PC-9 (cell line): Measurements from ENCODE around the gene SSTR3. TPM values are rescaled to one million over a fixed set of nuclear protein-coding genes. Genes with fewer than 3 reads are reported as not detected.

Experiments used
- BruUV-seq: library from RNA; stranded (reverse); fragments of 400-500 nt; replicated peaks from 2 replicates; lab custom pipeline; 2021; lab: Mats Ljungman, UMichigan
- CTCF ChIA-PET: fragments of 300-600 bp; sonication (Branson Sonifier 250); formaldehyde crosslinking; loops from one replicate; lab custom pipeline; 2022; ENCODE audit warnings: antibody characterized with exemption; lab: Charles Lee
- POLR2A ChIA-PET: fragments of 300-600 bp; sonication (Branson Sonifier 250); formaldehyde crosslinking; loops from one replicate; lab custom pipeline; 2022; ENCODE audit warnings: antibody characterized with exemption; ENCODE audit not compliant: unreplicated experiment; lab: Charles Lee
- DNase-seq, 2 experiments: peaks; one replicate each; pipeline versions ENCODE4 v3.0.0 to v3.0.0-alpha.2; 2015 to 2022; ENCODE audit warnings: mixed read lengths in 1 of 2
- H2AFZ ChIP-seq: fragments of 200-600 bp; sonication (generic); 2 replicates; pipeline ENCODE4 v1.8.1; 2017; ENCODE audit warnings: antibody characterized with exemption
- H3F3A ChIP-seq: fragments of 200-600 bp; sonication (generic); 2 replicates; pipeline ENCODE4 v1.8.1; 2017; ENCODE audit warnings: antibody characterized with exemption, mild to moderate bottlenecking, low read depth; ENCODE audit not compliant: insufficient read depth
- H3K27ac ChIP-seq: fragments of 200-600 bp; sonication (generic); 2 replicates; pipeline ENCODE4 v1.6.1; 2016; ENCODE audit warnings: mixed run types
- H3K27me3 ChIP-seq: fragments of 200-600 bp; sonication (generic); 2 replicates; pipeline ENCODE4 v1.6.1; 2016; ENCODE audit warnings: low read depth, mixed run types; ENCODE audit not compliant: insufficient read depth
- H3K36me3 ChIP-seq: fragments of 200-600 bp; sonication (generic); 2 replicates; pipeline ENCODE4 v1.6.1; 2016; ENCODE audit warnings: low read depth, mixed run types
- H3K4me1 ChIP-seq: fragments of 200-600 bp; sonication (generic); replicated peaks from 2 replicates; pipeline ENCODE4 v1.6.1; 2016; ENCODE audit warnings: mixed run types; ENCODE audit not compliant: insufficient read depth
- H3K4me2 ChIP-seq: fragments of 200-600 bp; sonication (generic); 2 replicates; pipeline ENCODE4 v1.6.1; 2017; ENCODE audit warnings: mixed run types
- H3K4me3 ChIP-seq: fragments of 200-600 bp; sonication (generic); 2 replicates; pipeline ENCODE4 v1.6.1; 2016; ENCODE audit warnings: mixed run types
- H3K79me2 ChIP-seq: fragments of 200-600 bp; sonication (generic); 2 replicates; pipeline ENCODE4 v1.6.1; 2017; ENCODE audit warnings: low read depth, mixed run types
- H3K9me2 ChIP-seq: fragments of 200-600 bp; sonication (generic); 2 replicates; pipeline ENCODE4 v1.8.1; 2017; ENCODE audit warnings: mild to moderate bottlenecking; ENCODE audit not compliant: insufficient read depth
- H3K9me3 ChIP-seq: fragments of 200-600 bp; sonication (generic); 2 replicates; pipeline ENCODE4 v1.8.1; 2016; ENCODE audit warnings: low read depth; ENCODE audit not compliant: insufficient read depth
- H4K20me1 ChIP-seq: fragments of 200-600 bp; sonication (generic); 2 replicates; pipeline ENCODE4 v1.8.1; 2017; ENCODE audit not compliant: insufficient read depth
- EZH2 ChIP-seq: fragments of 200-600 bp; sonication (generic); IDR thresholded peaks from 2 replicates; pipeline ENCODE4 v1.8.0; 2017; ENCODE audit warnings: antibody characterized with exemption, low read depth
- intact Hi-C: fragments of 100-400 bp; cut with micrococcal nuclease; formaldehyde crosslinking; loops from one replicate; pipeline ENCODE4 v1.10.0; 2022; ENCODE audit not compliant: unreplicated experiment
- total RNA-seq: library from RNA; stranded (reverse); gene quantifications from 2 replicates; pipeline ENCODE4 v1.2.3, GENCODE V29; 2021
- TF ChIP-seq, protein P1 (sequence below): fragments of 200-600 bp; sonication (generic); conservative IDR thresholded peaks from 2 replicates; pipeline ENCODE4 v1.6.1; 2017; ENCODE audit warnings: mixed run types, antibody characterized with exemption, mild to moderate bottlenecking, moderate library complexity

The SSTR3 gene
- total RNA-seq, 1 experiment from 2014 or later, result not detected

DNA sequence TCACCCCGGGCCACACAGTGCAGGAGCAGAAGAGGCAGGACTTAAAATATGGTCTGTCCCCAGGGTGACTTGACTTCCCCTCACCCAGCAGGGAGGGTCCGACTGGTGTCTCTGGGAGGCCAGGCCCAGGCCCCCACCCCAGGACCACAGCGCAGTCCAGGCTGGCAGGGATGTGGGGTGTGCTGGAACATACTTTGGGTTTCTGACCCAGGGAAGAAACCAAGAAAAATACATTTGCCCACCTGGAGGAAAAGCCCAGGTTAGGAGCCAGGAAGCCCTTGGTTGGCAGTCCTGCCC, 29.4 kb downstream of the SSTR3 start:
- H3F3A ChIP-seq, result peaks cover 41% of the 10 kb centered on the region
- no peaks in the 10 kb centered on the region for H4K20me1 ChIP-seq
- H3K27ac ChIP-seq, result no peak overlapping the region
- TF ChIP-seq, protein P1, sequence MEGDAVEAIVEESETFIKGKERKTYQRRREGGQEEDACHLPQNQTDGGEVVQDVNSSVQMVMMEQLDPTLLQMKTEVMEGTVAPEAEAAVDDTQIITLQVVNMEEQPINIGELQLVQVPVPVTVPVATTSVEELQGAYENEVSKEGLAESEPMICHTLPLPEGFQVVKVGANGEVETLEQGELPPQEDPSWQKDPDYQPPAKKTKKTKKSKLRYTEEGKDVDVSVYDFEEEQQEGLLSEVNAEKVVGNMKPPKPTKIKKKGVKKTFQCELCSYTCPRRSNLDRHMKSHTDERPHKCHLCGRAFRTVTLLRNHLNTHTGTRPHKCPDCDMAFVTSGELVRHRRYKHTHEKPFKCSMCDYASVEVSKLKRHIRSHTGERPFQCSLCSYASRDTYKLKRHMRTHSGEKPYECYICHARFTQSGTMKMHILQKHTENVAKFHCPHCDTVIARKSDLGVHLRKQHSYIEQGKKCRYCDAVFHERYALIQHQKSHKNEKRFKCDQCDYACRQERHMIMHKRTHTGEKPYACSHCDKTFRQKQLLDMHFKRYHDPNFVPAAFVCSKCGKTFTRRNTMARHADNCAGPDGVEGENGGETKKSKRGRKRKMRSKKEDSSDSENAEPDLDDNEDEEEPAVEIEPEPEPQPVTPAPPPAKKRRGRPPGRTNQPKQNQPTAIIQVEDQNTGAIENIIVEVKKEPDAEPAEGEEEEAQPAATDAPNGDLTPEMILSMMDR, result no peak
- no peak for TF ChIP-seq EZH2
- BruUV-seq, result no TSS peak
- CTCF ChIA-PET, result interaction anchor here (0.9 kb wide), 1 partner anchor 17 kb away, joined by 3 read pairs; no protein-coding TSS in a partner anchor
- no peak overlapping the region for H3K4me2 ChIP-seq
- H3K9me2 ChIP-seq, result no peaks in the 10 kb centered on the region
- POLR2A ChIA-PET, result no interaction called here
- no peak for DNase-seq
- peaks cover 30% of the 10 kb centered on the region for H3K79me2 ChIP-seq
- H3K4me3 ChIP-seq, result no peak overlapping the region
- H3K36me3 ChIP-seq, result no peaks in the 10 kb centered on the region
- intact Hi-C loops, result loop anchor here (10.0 kb wide), 1 partner anchor 362 kb away; no protein-coding TSS in a partner anchor
- H3K9me3 ChIP-seq, result no peaks in the 10 kb centered on the region
- no peak overlapping the region for H2AFZ ChIP-seq
- no peaks in the 10 kb centered on the region for H3K27me3 ChIP-seq
- peaks cover 31% of the 10 kb centered on the region for H3K4me1 ChIP-seq

DNA sequence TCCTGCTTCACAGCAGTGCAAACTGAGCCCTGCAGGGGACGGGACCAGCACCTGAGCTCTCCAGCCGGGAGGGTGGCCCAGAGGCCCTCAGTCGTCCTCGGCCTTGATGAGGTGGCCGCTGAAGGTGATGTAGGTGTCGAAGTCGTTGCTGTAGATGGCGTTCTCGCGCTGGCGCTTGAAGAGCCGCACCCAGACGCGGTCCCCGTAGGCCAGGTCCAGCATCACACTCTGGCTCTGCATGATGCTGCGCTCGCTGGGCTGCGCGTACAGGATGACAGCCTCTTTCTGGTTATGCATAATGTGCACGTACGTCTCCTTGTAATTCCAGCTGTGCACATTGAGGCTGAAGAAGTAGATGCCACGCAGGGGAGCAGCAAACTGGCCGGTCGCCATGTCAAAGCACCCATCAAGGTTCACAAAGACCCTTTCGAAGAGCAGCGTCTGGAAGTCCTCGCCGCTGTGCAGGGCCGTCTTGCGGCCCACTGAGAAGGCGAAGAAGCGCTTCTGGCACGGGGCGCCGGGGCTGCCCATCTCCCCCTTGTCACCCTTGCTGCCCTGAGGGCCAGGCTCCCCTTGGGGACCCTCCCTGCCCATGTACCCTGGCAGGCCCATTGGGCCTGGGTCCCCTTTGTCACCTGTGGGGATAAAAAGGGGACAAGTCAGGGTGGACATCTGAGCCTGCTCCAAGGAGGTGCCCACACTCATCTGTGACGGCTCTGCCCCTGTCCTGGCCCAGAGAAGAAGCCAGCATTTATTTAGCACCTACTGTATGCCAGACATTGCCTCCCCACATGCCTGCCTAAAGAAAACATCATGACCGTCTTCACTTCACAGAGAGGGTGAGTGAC, 30.0 kb downstream of the SSTR3 start:
- Histone ChIP-seq H3K36me3 (no peaks in the 10 kb centered on the region), H3K27ac (no peak overlapping the region)
- BruUV-seq, result no TSS peak

DNA sequence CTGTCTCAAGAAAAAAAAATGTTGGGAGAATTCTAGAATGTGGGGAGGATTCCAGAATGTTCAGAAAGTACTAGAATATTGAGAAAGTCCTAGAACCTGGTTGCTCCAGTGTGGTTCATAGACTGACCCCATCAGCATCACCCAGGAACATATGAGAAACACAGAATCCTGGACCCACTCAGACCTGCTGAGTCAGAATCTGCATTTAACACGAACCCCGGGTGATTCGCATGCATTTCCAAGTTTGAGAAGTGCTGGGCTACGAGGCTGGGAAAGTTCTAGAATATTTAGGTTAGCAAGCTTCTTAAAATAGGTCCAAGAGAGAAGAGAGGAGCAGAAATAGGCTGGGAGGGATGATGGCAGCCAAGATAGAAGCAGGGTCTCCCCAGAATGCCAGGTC, 30.6 kb downstream of the SSTR3 start:
- POLR2A ChIA-PET, result no interaction called here
- no TSS peak for BruUV-seq
- intact Hi-C loops, result loop anchor here (10.0 kb wide), 1 partner anchor 363 kb away; no protein-coding TSS in a partner anchor

More for the DNA sequence above, 30.0 kb downstream of the SSTR3 start:
- H3K9me2 ChIP-seq, result no peaks in the 10 kb centered on the region
- ChIA-PET POLR2A (no interaction called here), CTCF (no interaction called here)
- no peak overlapping the region for H3K4me2 ChIP-seq
- H3K9me3 ChIP-seq, result no peaks in the 10 kb centered on the region
- H3K27me3 ChIP-seq, result no peaks in the 10 kb centered on the region
- H2AFZ ChIP-seq, result no peak overlapping the region
- intact Hi-C loops, result loop anchor here (10.0 kb wide), 1 partner anchor 362 kb away; no protein-coding TSS in a partner anchor
- H4K20me1 ChIP-seq, result no peaks in the 10 kb centered on the region
- H3K79me2 ChIP-seq, result peaks cover 25% of the 10 kb centered on the region
- H3F3A ChIP-seq, result peaks cover 35% of the 10 kb centered on the region
- no peak overlapping the region for H3K4me3 ChIP-seq
- peaks cover 33% of the 10 kb centered on the region for H3K4me1 ChIP-seq
- no peak for TF ChIP-seq EZH2
- TF ChIP-seq, protein P1, result no peak
- no peak for DNase-seq

More for the DNA sequence above, 30.6 kb downstream of the SSTR3 start:
- Histone ChIP-seq H3K9me3 (no peaks in the 10 kb centered on the region), H2AFZ (no peak overlapping the region), H3K36me3 (no peaks in the 10 kb centered on the region), H4K20me1 (no peaks in the 10 kb centered on the region), H3K27ac (no peak overlapping the region), H3K79me2 (peaks cover 19% of the 10 kb centered on the region), H3K27me3 (no peaks in the 10 kb centered on the region), H3F3A (peaks cover 28% of the 10 kb centered on the region; the same call in 1 of the 2 replicates), H3K9me2 (no peaks in the 10 kb centered on the region), H3K4me3 (no peak overlapping the region), H3K4me1 (peaks cover 26% of the 10 kb centered on the region), H3K4me2 (no peak overlapping the region)
- no peak for DNase-seq
- CTCF ChIA-PET, result no interaction called here
- no peak for TF ChIP-seq EZH2
- TF ChIP-seq, protein P1, result no peak
